GM12801 (cell line): ENCODE results near the gene ZFYVE9.

Experiments used
- TF ChIP-seq, protein P1 (sequence below): IDR thresholded peaks from one replicate; pipeline ENCODE4 v1.5.1; 2011; ENCODE audit warnings: control low read depth; ENCODE audit not compliant: insufficient read length; ENCODE audit errors: extremely low read depth

The ZFYVE9 gene

DNA sequence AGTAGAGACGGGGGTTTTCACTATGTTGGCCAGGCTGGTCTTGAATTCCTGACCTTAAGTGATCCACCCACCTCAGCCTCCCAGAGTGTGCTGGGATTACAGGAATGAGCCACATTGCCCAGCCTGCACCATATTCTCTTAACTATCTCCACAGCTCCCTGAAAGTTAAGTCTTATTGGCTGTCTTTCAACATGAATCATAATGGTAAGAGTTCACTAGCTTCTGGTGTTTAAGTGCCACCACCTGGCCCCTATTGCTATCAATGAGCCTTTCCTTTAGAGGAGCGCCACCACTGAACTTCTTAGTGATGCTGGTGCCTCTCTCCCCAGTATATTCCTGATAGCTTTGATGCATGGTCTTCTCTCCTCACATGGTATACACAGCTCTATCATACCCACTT lies 15.7 kb downstream of the ZFYVE9 start:
- TF ChIP-seq, protein P1, sequence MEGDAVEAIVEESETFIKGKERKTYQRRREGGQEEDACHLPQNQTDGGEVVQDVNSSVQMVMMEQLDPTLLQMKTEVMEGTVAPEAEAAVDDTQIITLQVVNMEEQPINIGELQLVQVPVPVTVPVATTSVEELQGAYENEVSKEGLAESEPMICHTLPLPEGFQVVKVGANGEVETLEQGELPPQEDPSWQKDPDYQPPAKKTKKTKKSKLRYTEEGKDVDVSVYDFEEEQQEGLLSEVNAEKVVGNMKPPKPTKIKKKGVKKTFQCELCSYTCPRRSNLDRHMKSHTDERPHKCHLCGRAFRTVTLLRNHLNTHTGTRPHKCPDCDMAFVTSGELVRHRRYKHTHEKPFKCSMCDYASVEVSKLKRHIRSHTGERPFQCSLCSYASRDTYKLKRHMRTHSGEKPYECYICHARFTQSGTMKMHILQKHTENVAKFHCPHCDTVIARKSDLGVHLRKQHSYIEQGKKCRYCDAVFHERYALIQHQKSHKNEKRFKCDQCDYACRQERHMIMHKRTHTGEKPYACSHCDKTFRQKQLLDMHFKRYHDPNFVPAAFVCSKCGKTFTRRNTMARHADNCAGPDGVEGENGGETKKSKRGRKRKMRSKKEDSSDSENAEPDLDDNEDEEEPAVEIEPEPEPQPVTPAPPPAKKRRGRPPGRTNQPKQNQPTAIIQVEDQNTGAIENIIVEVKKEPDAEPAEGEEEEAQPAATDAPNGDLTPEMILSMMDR = no peak

DNA sequence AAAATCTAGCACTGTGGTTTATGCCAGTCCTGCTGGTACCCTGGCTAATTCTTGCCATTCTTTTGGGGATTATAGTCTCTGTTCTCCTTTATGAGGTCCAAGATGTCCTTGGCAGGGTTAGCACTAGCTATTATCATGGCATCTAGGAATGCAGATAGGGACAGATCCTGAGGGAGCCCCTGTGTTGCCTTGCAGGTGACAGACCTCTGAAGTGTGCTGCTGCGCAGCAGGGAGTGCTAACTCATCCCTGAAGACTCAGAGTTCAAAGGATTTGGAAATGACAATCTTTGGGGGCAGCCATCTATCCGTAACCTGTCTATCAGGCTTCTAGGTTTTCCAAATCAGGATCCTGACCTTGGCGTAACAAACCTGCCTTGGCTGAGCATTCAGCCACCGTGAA lies 16.3 kb downstream of the ZFYVE9 start:
- TF ChIP-seq, protein P1 = no peak

DNA sequence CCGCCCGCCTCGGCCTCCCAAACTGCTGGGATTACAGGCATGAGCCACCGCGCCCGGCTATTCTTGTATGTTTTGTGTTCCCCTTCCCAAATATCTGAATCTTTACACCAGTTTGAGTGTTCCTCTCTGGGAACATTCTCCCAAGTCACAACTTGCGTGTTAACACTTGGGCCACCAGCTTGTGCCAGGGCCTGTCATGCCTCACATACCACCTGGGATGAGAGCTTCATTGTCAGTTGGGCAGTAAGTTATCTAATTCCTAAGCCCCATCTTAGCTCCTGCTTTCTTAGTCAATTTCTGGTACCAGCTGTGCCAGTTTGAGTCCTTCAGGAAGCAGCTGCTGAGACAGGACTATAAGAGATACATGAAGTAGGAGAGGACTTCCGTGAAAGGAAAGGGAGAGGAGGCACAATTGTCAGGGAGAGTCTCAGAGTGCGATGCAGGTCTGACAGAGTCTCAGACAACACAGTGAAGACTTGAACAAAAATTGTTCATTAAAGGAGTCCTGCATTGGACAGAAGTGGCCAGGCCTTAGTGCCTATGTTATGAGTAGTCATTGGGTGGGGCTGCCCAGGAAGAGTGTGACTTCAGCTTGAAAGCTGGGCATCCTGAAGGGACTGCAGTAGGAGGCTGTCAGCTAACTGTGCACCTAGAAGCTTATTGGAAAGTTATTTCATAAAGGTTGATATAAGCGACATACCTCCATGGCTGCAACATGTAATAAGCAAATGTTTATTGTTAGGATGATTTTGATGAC lies 17.3 kb downstream of the ZFYVE9 start:
- TF ChIP-seq, protein P1 = no peak

DNA sequence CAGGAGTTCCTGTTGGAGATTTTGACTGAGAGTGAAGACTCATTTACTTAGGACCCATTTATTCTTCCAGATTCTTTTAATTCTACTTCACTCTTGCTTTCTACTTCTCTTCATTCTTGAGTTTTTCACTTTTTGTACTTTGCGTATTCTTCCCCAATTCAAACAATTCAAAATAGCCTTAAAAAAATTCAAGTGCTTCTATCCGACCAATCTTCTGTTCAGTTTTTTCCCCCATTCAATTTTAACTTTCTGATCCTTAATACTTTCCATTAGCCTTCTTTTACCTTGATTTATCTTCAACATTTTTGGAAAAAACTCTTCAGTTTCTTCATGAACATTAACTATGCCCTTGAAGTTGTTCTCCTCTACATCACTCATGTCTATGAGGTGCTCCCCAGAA lies 21.1 kb downstream of the ZFYVE9 start:
- TF ChIP-seq, protein P1 = no peak

DNA sequence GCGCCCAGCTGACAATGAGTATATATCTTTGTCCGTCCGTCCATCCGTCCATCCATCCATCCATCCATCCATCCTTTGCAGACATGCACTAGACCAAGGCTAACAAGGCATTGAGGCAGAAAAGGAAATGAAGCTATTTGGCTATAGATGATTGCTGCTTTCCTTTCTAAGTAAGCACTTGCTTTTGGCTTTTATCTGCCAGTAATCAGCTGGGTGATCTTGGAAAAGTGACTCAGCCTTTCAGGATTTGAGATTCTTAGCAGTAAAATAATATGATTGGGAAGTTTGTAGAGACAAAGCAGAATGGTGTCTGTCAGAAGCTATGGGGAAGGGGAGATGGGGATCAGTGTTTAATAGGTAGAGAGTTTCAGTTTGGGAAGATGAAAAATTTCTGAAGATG lies 22.7 kb downstream of the ZFYVE9 start:
- TF ChIP-seq, protein P1 = no peak

DNA sequence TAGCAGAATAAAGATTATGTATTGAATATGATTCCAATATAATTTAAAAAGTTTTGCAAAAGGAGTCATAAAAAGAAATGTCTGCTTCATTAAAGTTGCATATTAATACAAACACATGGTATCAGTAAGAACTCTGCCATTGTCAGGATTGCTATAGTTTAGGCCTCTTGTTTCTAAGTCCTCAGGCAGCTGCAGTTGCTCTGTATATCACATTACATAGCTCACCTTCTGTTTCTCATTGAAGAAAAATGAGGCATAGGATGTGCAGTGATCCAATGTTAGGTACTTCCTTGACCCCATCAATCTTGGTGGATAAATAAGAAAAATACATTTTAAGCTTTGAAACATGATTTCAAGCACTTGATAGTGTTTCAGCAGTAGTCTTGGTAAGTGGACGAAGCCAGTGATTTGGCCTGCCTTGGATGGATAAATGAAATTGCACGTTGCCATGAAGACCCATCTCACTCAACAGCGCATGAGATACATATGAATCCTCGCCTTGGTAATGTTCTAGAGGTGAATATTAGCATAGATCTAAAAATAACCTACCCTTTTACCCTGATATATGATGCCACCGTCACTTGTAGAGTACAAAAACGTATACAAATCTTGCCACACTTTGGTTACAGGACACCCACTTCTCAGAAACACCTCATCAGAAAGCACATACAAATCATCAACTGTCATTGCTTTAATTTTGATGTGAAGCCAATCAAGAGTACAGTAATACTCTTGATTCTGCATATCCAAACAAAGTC lies 25.3 kb downstream of the ZFYVE9 start:
- TF ChIP-seq, protein P1 = no peak

DNA sequence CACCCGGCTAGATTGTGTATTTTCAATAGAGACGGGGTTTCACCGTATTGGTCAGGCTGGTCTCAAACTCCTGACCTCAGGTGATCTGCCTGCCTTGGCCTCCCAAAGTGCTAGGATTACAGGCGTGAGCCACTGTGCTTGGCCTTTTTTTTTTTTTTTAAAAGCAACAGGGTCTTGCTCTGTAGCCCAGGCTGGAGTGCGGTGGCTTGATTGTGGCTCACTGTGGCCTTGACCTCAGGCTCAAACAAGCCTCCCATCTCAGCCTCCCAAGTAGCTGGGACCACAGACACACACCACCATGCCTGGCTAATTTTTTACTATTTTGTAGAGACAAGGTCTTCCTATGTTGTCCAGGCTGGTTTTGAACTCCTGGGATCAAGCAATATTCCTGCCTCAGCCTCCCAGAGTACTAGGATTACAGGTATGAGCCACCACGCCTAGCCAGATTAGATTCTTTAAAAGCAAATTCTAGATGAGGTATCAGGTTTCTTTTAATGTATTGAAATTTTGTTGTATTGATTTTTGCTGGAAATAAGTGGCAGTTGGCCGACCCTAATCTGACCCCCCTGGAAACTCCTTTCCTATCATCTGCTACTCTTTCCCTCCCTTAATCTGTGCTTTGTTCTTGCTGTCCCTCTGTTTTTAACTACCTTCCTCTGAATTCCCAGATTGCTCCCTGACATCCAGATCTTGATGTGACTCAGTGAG lies 26.6 kb downstream of the ZFYVE9 start:
- TF ChIP-seq, protein P1 = no peak
